Osteoblast (primary cell): Measurements from ENCODE around the gene HTR4. TPM values are rescaled to one million over a fixed set of nuclear protein-coding genes. Genes with fewer than 3 reads are reported as not detected.

Source experiments
- DNase-seq: peaks from one replicate; pipeline ENCODE4 v3.0.0; 2011; ENCODE audit warnings: low spot score, mixed read lengths; ENCODE audit not compliant: insufficient read length; ENCODE audit errors: missing footprints
- H2AFZ ChIP-seq: 2 replicates; pipeline ENCODE4 v1.6.0; 2011; ENCODE audit warnings: mild to moderate bottlenecking, low read length
- H3K27ac ChIP-seq: 2 replicates; pipeline ENCODE4 v1.5.1; 2011; ENCODE audit warnings: mild to moderate bottlenecking, low read depth, low read length, moderate library complexity
- H3K27me3 ChIP-seq: 2 replicates; pipeline ENCODE4 v1.6.0; 2012; ENCODE audit warnings: mild to moderate bottlenecking, control low read depth, inconsistent platforms, low read length, moderate library complexity; ENCODE audit not compliant: insufficient read depth
- H3K36me3 ChIP-seq: 2 replicates; pipeline ENCODE4 v1.5.1; 2011; ENCODE audit warnings: mild to moderate bottlenecking, low read length, control low read depth, moderate library complexity; ENCODE audit not compliant: insufficient read depth
- H3K4me1 ChIP-seq: 2 replicates; pipeline ENCODE4 v1.5.1; 2011; ENCODE audit warnings: mild to moderate bottlenecking, low read length, control low read depth, moderate library complexity; ENCODE audit not compliant: insufficient read depth
- H3K4me2 ChIP-seq: 2 replicates; pipeline ENCODE4 v1.6.0; 2011; ENCODE audit warnings: mild to moderate bottlenecking, low read length; ENCODE audit not compliant: insufficient read depth
- H3K4me3 ChIP-seq: fragments of 200-600 bp; sonication (generic); 3 replicates; pipeline ENCODE4 v1.5.1; 2012; ENCODE audit warnings: mild to moderate bottlenecking, low read length, inconsistent platforms; ENCODE audit not compliant: insufficient read depth
- H3K79me2 ChIP-seq: 2 replicates; pipeline ENCODE4 v1.6.0; 2012; ENCODE audit warnings: mild to moderate bottlenecking, low read length, control low read depth, inconsistent platforms; ENCODE audit not compliant: insufficient read depth
- H3K9me3 ChIP-seq: 2 replicates; pipeline ENCODE4 v1.5.1; 2011; ENCODE audit warnings: low read depth, low read length, control low read depth
- H4K20me1 ChIP-seq: 2 replicates; pipeline ENCODE4 v1.6.0; 2012; ENCODE audit warnings: mild to moderate bottlenecking, low read length, control low read depth; ENCODE audit not compliant: insufficient read depth
- CTCF ChIP-seq: IDR thresholded peaks from 2 replicates; pipeline ENCODE4 v1.5.1; 2011; ENCODE audit warnings: mild to moderate bottlenecking, low read depth, low read length, moderate library complexity; ENCODE audit errors: extremely low read depth
- total RNA-seq: library from RNA; depleted of rRNA; stranded (reverse); fragments of >200 nt; gene quantifications from 2 replicates; pipeline ENCODE4 v1.2.3, GENCODE V29; 2012

The HTR4 gene
- total RNA-seq, 1 donor: not detected

- DNase-seq: no peak
- no peaks in the 10 kb centered on the region for H4K20me1 ChIP-seq
- H3K79me2 ChIP-seq: no peaks in the 10 kb centered on the region
- no peaks in the 10 kb centered on the region for H3K4me1 ChIP-seq
- no peak overlapping the region for H3K4me2 ChIP-seq
- no peak for TF ChIP-seq CTCF
- no peak overlapping the region for H3K4me3 ChIP-seq
- H3K9me3 ChIP-seq: no peaks in the 10 kb centered on the region
- no peaks in the 10 kb centered on the region for H3K36me3 ChIP-seq
- H3K27me3 ChIP-seq: no peaks in the 10 kb centered on the region
- no peak overlapping the region for H2AFZ ChIP-seq
- H3K27ac ChIP-seq: no peak overlapping the region
These were observed 110.6 kb downstream of the HTR4 start for GRCh38 chr5:148543727-148544126.

- peak; percentile 36 for DNase-seq
- no peaks in the 10 kb centered on the region for H3K9me3 ChIP-seq
These were observed 111.5 kb downstream of the HTR4 start for GRCh38 chr5:148542812-148543211.

GRCh38 chr5:148541054-148541835 lies 113.1 kb downstream of the HTR4 start:
- Histone ChIP-seq H3K4me1 (no peaks in the 10 kb centered on the region), H2AFZ (no peak overlapping the region), H3K79me2 (no peaks in the 10 kb centered on the region), H3K36me3 (no peaks in the 10 kb centered on the region), H3K9me3 (no peaks in the 10 kb centered on the region), H3K27me3 (no peaks in the 10 kb centered on the region), H3K4me2 (no peak overlapping the region), H3K27ac (no peak overlapping the region), H3K4me3 (no peak overlapping the region), H4K20me1 (no peaks in the 10 kb centered on the region)
- DNase-seq: no peak
- TF ChIP-seq CTCF: no peak

More at GRCh38 chr5:148542812-148543211, 111.5 kb downstream of the HTR4 start:
- H3K4me1 ChIP-seq: no peaks in the 10 kb centered on the region
- H3K36me3 ChIP-seq: no peaks in the 10 kb centered on the region
- H3K27me3 ChIP-seq: no peaks in the 10 kb centered on the region
- H3K4me2 ChIP-seq: no peak overlapping the region
- no peak overlapping the region for H2AFZ ChIP-seq
- no peaks in the 10 kb centered on the region for H4K20me1 ChIP-seq
- no peak overlapping the region for H3K27ac ChIP-seq
- H3K79me2 ChIP-seq: no peaks in the 10 kb centered on the region
- no peak overlapping the region for H3K4me3 ChIP-seq
- no peak for TF ChIP-seq CTCF

GRCh38 chr5:148540647-148541046 lies 113.7 kb downstream of the HTR4 start:
- Histone ChIP-seq H2AFZ (no peak overlapping the region), H3K4me1 (no peaks in the 10 kb centered on the region), H3K79me2 (no peaks in the 10 kb centered on the region)

More at GRCh38 chr5:148540647-148541046, 113.7 kb downstream of the HTR4 start:
- Histone ChIP-seq H3K36me3 (no peaks in the 10 kb centered on the region), H3K9me3 (no peaks in the 10 kb centered on the region), H4K20me1 (no peaks in the 10 kb centered on the region), H3K4me3 (no peak overlapping the region), H3K27me3 (no peaks in the 10 kb centered on the region), H3K4me2 (no peak overlapping the region), H3K27ac (no peak overlapping the region)
- no peak for TF ChIP-seq CTCF
- DNase-seq: no peak
